Liver (tissue), 9 donors: ENCODE data around the gene STARD3NL. TPM values are rescaled to one million over a fixed set of nuclear protein-coding genes. Genes with fewer than 3 reads are reported as not detected.

ENCODE experiments used
- DNase-seq: peaks from one replicate; pipeline ENCODE4 v3.0.0-alpha.2; 2017; ENCODE audit warnings: low spot score
- H3K27ac ChIP-seq, 2 donors: one replicate each; pipeline ENCODE4 v1.7.0; 2013; ENCODE audit warnings: inconsistent platforms in 2 of 2, low read length in 2 of 2, control low read depth in 1 of 2, low read depth in 1 of 2, mild to moderate bottlenecking in 1 of 2
- H3K27me3 ChIP-seq, 4 donors: one replicate each; pipeline versions ENCODE4 v1.6.1 to v1.7.0; 2013; ENCODE audit warnings: low read length in 3 of 4, inconsistent platforms in 1 of 4, mild to moderate bottlenecking in 1 of 4, moderate library complexity in 1 of 4; ENCODE audit not compliant: control insufficient read depth in 4 of 4, insufficient read depth in 4 of 4
- H3K36me3 ChIP-seq, 4 donors: one replicate each; pipeline versions ENCODE4 v1.6.1 to v1.7.0; 2013; ENCODE audit warnings: low read length in 3 of 4, mild to moderate bottlenecking in 3 of 4, low read depth in 1 of 4, moderate library complexity in 1 of 4; ENCODE audit not compliant: control insufficient read depth in 4 of 4, insufficient read depth in 3 of 4
- H3K4me1 ChIP-seq, 4 donors: one replicate each; pipeline versions ENCODE4 v1.6.1 to v1.7.0; 2013; ENCODE audit warnings: low read length in 3 of 4, mild to moderate bottlenecking in 3 of 4, moderate library complexity in 1 of 4; ENCODE audit not compliant: control insufficient read depth in 4 of 4, insufficient read depth in 4 of 4
- H3K4me3 ChIP-seq, 3 donors: one replicate each; pipeline versions ENCODE4 v1.6.1 to v1.7.0; 2013; ENCODE audit warnings: low read length in 3 of 3, control low read depth in 1 of 3, low read depth in 1 of 3, mild to moderate bottlenecking in 1 of 3
- H3K9ac ChIP-seq, 2 donors: one replicate each; pipeline ENCODE4 v1.7.0; 2013; ENCODE audit warnings: low read length in 2 of 2, mild to moderate bottlenecking in 2 of 2, moderate library complexity in 2 of 2, control low read depth in 1 of 2, low read depth in 1 of 2
- H3K9me3 ChIP-seq, 4 donors: one replicate each; pipeline versions ENCODE4 v1.6.1 to v1.7.0; 2013; ENCODE audit warnings: low read length in 3 of 4; ENCODE audit not compliant: control insufficient read depth in 4 of 4
- EGR1 ChIP-seq, 2 donors: IDR thresholded peaks; 2 replicates each; pipeline ENCODE4 v1.6.1; 2016 to 2018; ENCODE audit warnings: antibody characterized with exemption in 2 of 2, low read depth in 2 of 2
- FOXA1 ChIP-seq: IDR thresholded peaks from 2 replicates; pipeline ENCODE4 v1.6.1; 2016; ENCODE audit warnings: antibody characterized with exemption
- FOXA2 ChIP-seq: IDR thresholded peaks from 2 replicates; pipeline ENCODE4 v1.6.1; 2016; ENCODE audit warnings: antibody characterized with exemption
- GABPA ChIP-seq, 2 donors: IDR thresholded peaks in 1 of 2; conservative IDR thresholded peaks in 1 of 2; 2 replicates each; pipeline ENCODE4 v1.6.1; 2016; ENCODE audit warnings: antibody characterized with exemption in 2 of 2, mild to moderate bottlenecking in 1 of 2, moderate library complexity in 1 of 2
- HNF4A ChIP-seq, 2 donors: conservative IDR thresholded peaks; 2 replicates each; pipeline ENCODE4 v1.6.1; 2016; ENCODE audit warnings: antibody characterized with exemption in 2 of 2, mild to moderate bottlenecking in 2 of 2
- HNF4G ChIP-seq: IDR thresholded peaks from 2 replicates; pipeline ENCODE4 v1.6.1; 2016; ENCODE audit warnings: antibody characterized with exemption
- JUND ChIP-seq, 2 donors: IDR thresholded peaks; 2 replicates each; pipeline ENCODE4 v1.6.1; 2016; ENCODE audit warnings: antibody characterized with exemption in 2 of 2
- NR2F2 ChIP-seq: IDR thresholded peaks from 2 replicates; pipeline ENCODE4 v1.6.1; 2016; ENCODE audit warnings: antibody characterized with exemption
- RAD21 ChIP-seq, 2 donors: IDR thresholded peaks; 2 replicates each; pipeline ENCODE4 v1.6.1; 2016; ENCODE audit warnings: antibody characterized with exemption in 2 of 2, mild to moderate bottlenecking in 2 of 2
- RXRA ChIP-seq, 2 donors: IDR thresholded peaks; 2 replicates each; pipeline ENCODE4 v1.6.1; 2017 to 2018; ENCODE audit warnings: antibody characterized with exemption in 2 of 2, mild to moderate bottlenecking in 1 of 2
- SP1 ChIP-seq: IDR thresholded peaks from 2 replicates; pipeline ENCODE4 v1.6.1; 2018; ENCODE audit warnings: antibody characterized with exemption, mild to moderate bottlenecking
- TAF1 ChIP-seq: conservative IDR thresholded peaks from 2 replicates; pipeline ENCODE4 v1.6.1; 2016; ENCODE audit warnings: antibody characterized with exemption, mild to moderate bottlenecking
- YY1 ChIP-seq: IDR thresholded peaks from 2 replicates; pipeline ENCODE4 v1.6.1; 2016; ENCODE audit warnings: antibody characterized with exemption, mild to moderate bottlenecking
- WGBS: extraction: QIAGEN DNeasy Blood & Tissue Kit; methylation state at CpG from one replicate; pipeline ENCODE4 v1.1.7; 2013; 5-methylcytosine and 5-hydroxymethylcytosine counted together
- polyA plus RNA-seq, 2 donors: library from polyadenylated mRNA; stranded (reverse) in 1 of 2; unstranded in 1 of 2; fragments of 200-250 nt in 1 of 2; fragments of >200 nt in 1 of 2; fragmentation: Nextera tagmentation in 1 of 2; extraction: Ambion mirVana in 1 of 2; gene quantifications; one replicate each; pipeline versions ENCODE4 v1.2.1 to v1.2.3, GENCODE V29; 2013 to 2015
- total RNA-seq, 2 donors: library from RNA; depleted of rRNA; stranded (reverse); fragments of >200 nt; gene quantifications; one replicate each; pipeline ENCODE4 v1.2.3, GENCODE V29; 2014
- TF ChIP-seq, protein P1 (sequence below): IDR thresholded peaks from 2 replicates; pipeline ENCODE4 v1.6.1; 2016; ENCODE audit warnings: antibody characterized with exemption, mild to moderate bottlenecking
- TF ChIP-seq, protein P2 (sequence below): fragments of 150-350 bp; IDR thresholded peaks from 2 replicates; pipeline ENCODE4 v1.5.1; 2017; ENCODE audit warnings: improper control_type of control experiment, low read depth, low read length; ENCODE audit not compliant: missing input control
- TF ChIP-seq, protein P3 (sequence below): IDR thresholded peaks from 2 replicates; pipeline ENCODE4 v1.6.1; 2016; ENCODE audit warnings: antibody characterized with exemption
- TF ChIP-seq, protein P4 (sequence below): IDR thresholded peaks from 2 replicates; pipeline ENCODE4 v1.6.1; 2016; ENCODE audit warnings: antibody characterized with exemption
- TF ChIP-seq, protein P5 (sequence below): IDR thresholded peaks from 2 replicates; pipeline ENCODE4 v1.6.1; 2016; ENCODE audit warnings: antibody characterized with exemption
- donor health status: healthy.
- donor health status: healthy.
- donor health status: healthy.
- donor health status: healthy.
- donor health status: healthy.

The STARD3NL gene
- total and polyA plus RNA-seq, 4 donors = 9.1 to 25.1 (median 10.2) TPM

DNA sequence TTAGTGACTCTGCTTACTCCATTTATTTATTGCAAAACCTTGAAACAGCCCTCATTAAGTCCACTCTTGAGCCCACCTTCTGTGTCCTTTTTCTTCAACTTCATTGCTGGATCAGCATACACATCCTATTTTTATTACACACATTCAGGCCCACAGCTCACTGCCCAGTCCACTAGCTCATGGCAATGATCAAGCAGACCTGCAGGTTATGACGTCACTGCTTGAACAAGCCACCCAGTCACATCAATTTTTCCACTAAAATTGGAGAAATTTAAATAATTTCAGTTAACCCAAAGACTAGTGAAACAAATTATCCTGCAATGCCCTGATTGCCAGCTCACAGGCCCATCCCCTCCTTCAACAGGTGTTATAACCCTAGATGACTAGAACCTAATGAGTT, 16.0 kb upstream of the STARD3NL start:
- Histone ChIP-seq H3K27ac (no peak overlapping the region), H3K27me3 (no peaks in the 10 kb centered on the region), H3K4me3 (no peak overlapping the region), H3K9ac (no peak overlapping the region), H3K36me3 (no peaks in the 10 kb centered on the region), H3K9me3 (no peaks in the 10 kb centered on the region), H3K4me1 (no peaks in the 10 kb centered on the region)
- 74% methylated on average over 1 of the region's 1 CpG for WGBS
- TF ChIP-seq, protein P1, sequence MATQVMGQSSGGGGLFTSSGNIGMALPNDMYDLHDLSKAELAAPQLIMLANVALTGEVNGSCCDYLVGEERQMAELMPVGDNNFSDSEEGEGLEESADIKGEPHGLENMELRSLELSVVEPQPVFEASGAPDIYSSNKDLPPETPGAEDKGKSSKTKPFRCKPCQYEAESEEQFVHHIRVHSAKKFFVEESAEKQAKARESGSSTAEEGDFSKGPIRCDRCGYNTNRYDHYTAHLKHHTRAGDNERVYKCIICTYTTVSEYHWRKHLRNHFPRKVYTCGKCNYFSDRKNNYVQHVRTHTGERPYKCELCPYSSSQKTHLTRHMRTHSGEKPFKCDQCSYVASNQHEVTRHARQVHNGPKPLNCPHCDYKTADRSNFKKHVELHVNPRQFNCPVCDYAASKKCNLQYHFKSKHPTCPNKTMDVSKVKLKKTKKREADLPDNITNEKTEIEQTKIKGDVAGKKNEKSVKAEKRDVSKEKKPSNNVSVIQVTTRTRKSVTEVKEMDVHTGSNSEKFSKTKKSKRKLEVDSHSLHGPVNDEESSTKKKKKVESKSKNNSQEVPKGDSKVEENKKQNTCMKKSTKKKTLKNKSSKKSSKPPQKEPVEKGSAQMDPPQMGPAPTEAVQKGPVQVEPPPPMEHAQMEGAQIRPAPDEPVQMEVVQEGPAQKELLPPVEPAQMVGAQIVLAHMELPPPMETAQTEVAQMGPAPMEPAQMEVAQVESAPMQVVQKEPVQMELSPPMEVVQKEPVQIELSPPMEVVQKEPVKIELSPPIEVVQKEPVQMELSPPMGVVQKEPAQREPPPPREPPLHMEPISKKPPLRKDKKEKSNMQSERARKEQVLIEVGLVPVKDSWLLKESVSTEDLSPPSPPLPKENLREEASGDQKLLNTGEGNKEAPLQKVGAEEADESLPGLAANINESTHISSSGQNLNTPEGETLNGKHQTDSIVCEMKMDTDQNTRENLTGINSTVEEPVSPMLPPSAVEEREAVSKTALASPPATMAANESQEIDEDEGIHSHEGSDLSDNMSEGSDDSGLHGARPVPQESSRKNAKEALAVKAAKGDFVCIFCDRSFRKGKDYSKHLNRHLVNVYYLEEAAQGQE = no peak
- TF ChIP-seq JUND (IDR thresholded peaks at IDR 0.05) (no peak), SP1 (no peak), GABPA (IDR thresholded peaks at IDR 0.05 in 1 of 2, conservative IDR thresholded peaks at IDR 0.05 in 1 of 2) (no peak), RXRA (IDR thresholded peaks at IDR 0.05) (no peak), HNF4G (no peak), TAF1 (no peak), HNF4A (conservative IDR thresholded peaks at IDR 0.05) (no peak), EGR1 (IDR thresholded peaks at IDR 0.05; ENCODE audit: low read depth in 2 of 2) (no peak), FOXA2 (no peak), RAD21 (IDR thresholded peaks at IDR 0.05) (no peak), FOXA1 (no peak), YY1 (no peak), NR2F2 (no peak)
- TF ChIP-seq, protein P2, sequence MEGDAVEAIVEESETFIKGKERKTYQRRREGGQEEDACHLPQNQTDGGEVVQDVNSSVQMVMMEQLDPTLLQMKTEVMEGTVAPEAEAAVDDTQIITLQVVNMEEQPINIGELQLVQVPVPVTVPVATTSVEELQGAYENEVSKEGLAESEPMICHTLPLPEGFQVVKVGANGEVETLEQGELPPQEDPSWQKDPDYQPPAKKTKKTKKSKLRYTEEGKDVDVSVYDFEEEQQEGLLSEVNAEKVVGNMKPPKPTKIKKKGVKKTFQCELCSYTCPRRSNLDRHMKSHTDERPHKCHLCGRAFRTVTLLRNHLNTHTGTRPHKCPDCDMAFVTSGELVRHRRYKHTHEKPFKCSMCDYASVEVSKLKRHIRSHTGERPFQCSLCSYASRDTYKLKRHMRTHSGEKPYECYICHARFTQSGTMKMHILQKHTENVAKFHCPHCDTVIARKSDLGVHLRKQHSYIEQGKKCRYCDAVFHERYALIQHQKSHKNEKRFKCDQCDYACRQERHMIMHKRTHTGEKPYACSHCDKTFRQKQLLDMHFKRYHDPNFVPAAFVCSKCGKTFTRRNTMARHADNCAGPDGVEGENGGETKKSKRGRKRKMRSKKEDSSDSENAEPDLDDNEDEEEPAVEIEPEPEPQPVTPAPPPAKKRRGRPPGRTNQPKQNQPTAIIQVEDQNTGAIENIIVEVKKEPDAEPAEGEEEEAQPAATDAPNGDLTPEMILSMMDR = no peak
- TF ChIP-seq, protein P3, sequence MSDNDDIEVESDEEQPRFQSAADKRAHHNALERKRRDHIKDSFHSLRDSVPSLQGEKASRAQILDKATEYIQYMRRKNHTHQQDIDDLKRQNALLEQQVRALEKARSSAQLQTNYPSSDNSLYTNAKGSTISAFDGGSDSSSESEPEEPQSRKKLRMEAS = no peak
- TF ChIP-seq, protein P4, sequence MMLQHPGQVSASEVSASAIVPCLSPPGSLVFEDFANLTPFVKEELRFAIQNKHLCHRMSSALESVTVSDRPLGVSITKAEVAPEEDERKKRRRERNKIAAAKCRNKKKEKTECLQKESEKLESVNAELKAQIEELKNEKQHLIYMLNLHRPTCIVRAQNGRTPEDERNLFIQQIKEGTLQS = no peak
- TF ChIP-seq, protein P5, sequence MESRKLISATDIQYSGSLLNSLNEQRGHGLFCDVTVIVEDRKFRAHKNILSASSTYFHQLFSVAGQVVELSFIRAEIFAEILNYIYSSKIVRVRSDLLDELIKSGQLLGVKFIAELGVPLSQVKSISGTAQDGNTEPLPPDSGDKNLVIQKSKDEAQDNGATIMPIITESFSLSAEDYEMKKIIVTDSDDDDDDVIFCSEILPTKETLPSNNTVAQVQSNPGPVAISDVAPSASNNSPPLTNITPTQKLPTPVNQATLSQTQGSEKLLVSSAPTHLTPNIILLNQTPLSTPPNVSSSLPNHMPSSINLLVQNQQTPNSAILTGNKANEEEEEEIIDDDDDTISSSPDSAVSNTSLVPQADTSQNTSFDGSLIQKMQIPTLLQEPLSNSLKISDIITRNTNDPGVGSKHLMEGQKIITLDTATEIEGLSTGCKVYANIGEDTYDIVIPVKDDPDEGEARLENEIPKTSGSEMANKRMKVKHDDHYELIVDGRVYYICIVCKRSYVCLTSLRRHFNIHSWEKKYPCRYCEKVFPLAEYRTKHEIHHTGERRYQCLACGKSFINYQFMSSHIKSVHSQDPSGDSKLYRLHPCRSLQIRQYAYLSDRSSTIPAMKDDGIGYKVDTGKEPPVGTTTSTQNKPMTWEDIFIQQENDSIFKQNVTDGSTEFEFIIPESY = no peak
- DNase-seq = no peak
